ENCODE data around the gene LRIT1.

DNA sequence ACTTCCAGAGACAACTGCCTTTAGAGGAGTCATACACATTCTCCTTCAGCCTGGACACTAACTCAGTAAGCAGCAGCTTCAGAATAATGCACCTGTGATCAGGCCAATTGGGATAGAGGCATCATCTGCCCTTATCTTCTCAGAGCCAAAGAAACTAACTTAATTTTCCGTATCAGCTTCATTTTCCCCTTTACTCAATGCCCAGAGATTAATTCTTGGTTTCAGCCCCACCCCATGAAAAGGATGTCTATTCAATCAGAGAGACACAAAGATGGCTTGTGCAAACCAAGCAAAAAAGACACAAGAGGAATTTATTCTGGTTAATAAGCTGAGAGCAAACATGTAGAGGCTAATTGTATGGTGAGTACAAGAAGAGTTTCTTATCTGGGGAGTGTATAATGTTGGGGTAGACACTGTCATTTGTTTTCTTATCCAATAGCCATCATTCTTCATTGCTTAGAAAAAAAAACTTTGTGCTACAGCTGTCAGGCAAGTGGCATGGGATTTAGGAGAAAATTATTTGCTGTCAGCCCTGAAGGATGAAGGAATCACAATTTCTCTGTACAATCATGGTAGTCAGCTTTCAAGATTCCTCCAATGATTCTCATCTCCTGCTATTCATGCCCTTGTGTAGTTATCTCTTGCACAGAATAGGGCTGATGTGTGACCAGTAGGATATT lies 48.3 kb upstream of the LRIT1 start:
- TF ChIP-seq, protein P1, sequence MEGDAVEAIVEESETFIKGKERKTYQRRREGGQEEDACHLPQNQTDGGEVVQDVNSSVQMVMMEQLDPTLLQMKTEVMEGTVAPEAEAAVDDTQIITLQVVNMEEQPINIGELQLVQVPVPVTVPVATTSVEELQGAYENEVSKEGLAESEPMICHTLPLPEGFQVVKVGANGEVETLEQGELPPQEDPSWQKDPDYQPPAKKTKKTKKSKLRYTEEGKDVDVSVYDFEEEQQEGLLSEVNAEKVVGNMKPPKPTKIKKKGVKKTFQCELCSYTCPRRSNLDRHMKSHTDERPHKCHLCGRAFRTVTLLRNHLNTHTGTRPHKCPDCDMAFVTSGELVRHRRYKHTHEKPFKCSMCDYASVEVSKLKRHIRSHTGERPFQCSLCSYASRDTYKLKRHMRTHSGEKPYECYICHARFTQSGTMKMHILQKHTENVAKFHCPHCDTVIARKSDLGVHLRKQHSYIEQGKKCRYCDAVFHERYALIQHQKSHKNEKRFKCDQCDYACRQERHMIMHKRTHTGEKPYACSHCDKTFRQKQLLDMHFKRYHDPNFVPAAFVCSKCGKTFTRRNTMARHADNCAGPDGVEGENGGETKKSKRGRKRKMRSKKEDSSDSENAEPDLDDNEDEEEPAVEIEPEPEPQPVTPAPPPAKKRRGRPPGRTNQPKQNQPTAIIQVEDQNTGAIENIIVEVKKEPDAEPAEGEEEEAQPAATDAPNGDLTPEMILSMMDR (conservative IDR thresholded peaks at IDR 0.05; ENCODE audit: low read depth, low read length): no peak
- no peak for TF ChIP-seq EZH2 (IDR thresholded peaks at IDR 0.05; ENCODE audit: borderline replicate concordance, low read depth, low read length, poor library complexity, severe bottlenecking)

Measured in A673 (cell line).